GM23338 (cell line): ENCODE results near the gene PAPPA. TPM values are rescaled to one million over a fixed set of nuclear protein-coding genes. Genes with fewer than 3 reads are reported as not detected.

Experiments
- ATAC-seq: fragments of 200-7000 bp; cut with Tn5 transposase; 3 replicates; pipeline ENCODE4 v1.9.1; 2020
- DNase-seq: peaks from one replicate; pipeline ENCODE4 v3.0.0-alpha.2; 2015; ENCODE audit warnings: low spot score
- H2AFZ ChIP-seq: fragments of 200-600 bp; sonication (generic); 2 replicates; pipeline ENCODE4 v1.8.0; 2016; ENCODE audit warnings: antibody characterized with exemption, mild to moderate bottlenecking, moderate library complexity
- H3F3A ChIP-seq: fragments of 200-600 bp; sonication (generic); replicated peaks from 2 replicates; pipeline ENCODE4 v1.8.0; 2017; ENCODE audit warnings: antibody characterized with exemption, mixed run types, low read depth
- H3K27ac ChIP-seq: fragments of 200-600 bp; sonication (generic); 2 replicates; pipeline ENCODE4 v1.6.1; 2016; ENCODE audit warnings: low read depth
- H3K27me3 ChIP-seq: fragments of 200-600 bp; sonication (generic); 2 replicates; pipeline ENCODE4 v1.8.0; 2016; ENCODE audit warnings: mild to moderate bottlenecking, mixed run types, moderate library complexity; ENCODE audit not compliant: insufficient read depth
- H3K36me3 ChIP-seq: fragments of 200-600 bp; sonication (generic); 2 replicates; pipeline ENCODE4 v1.8.0; 2016; ENCODE audit warnings: mild to moderate bottlenecking; ENCODE audit not compliant: insufficient read depth
- H3K4me1 ChIP-seq: fragments of 200-600 bp; sonication (generic); 2 replicates; pipeline ENCODE4 v1.8.0; 2016; ENCODE audit warnings: mild to moderate bottlenecking, moderate library complexity; ENCODE audit not compliant: insufficient read depth
- H3K4me2 ChIP-seq: fragments of 200-600 bp; sonication (generic); 2 replicates; pipeline ENCODE4 v1.7.1; 2017; ENCODE audit warnings: mixed run types
- H3K4me3 ChIP-seq: fragments of 200-600 bp; sonication (generic); 2 replicates; pipeline ENCODE4 v1.6.1; 2016; ENCODE audit warnings: mixed run types
- H3K79me2 ChIP-seq: fragments of 200-600 bp; sonication (generic); replicated peaks from 2 replicates; pipeline ENCODE4 v1.8.0; 2017; ENCODE audit warnings: mild to moderate bottlenecking; ENCODE audit not compliant: insufficient read depth
- H3K9me2 ChIP-seq: fragments of 200-600 bp; sonication (generic); 2 replicates; pipeline ENCODE4 v1.8.0; 2017; ENCODE audit not compliant: insufficient read depth
- H4K20me1 ChIP-seq: fragments of 200-600 bp; sonication (generic); replicated peaks from 2 replicates; pipeline ENCODE4 v1.8.0; 2017; ENCODE audit warnings: mild to moderate bottlenecking; ENCODE audit not compliant: insufficient read depth
- H3K27ac Mint-ChIP-seq: 2 replicates; pipeline ENCODE4 v1.8.0; 2020; ENCODE audit warnings: inconsistent platforms, mild to moderate bottlenecking, moderate library complexity, mixed read lengths
- H3K27me3 Mint-ChIP-seq: 3 replicates; pipeline ENCODE4 v1.8.0; 2022; ENCODE audit warnings: low read depth, mild to moderate bottlenecking, moderate library complexity, mixed read lengths, inconsistent platforms; ENCODE audit not compliant: insufficient read depth, poor library complexity
- H3K36me3 Mint-ChIP-seq: 3 replicates; pipeline ENCODE4 v1.8.0; 2021; ENCODE audit warnings: low read depth, mild to moderate bottlenecking, inconsistent platforms, moderate library complexity, mixed read lengths
- H3K4me1 Mint-ChIP-seq: 3 replicates; pipeline ENCODE4 v1.8.0; 2020; ENCODE audit warnings: mild to moderate bottlenecking, inconsistent platforms, mixed read lengths
- H3K4me3 Mint-ChIP-seq: 3 replicates; pipeline ENCODE4 v1.8.0; 2021; ENCODE audit warnings: moderate library complexity, mild to moderate bottlenecking, inconsistent platforms, mixed read lengths
- H3K9me3 Mint-ChIP-seq: 3 replicates; pipeline ENCODE4 v1.8.0; 2020; ENCODE audit warnings: moderate library complexity, mild to moderate bottlenecking, inconsistent platforms, mixed read lengths
- CREB1 ChIP-seq: fragments of 250-450 bp; sonication (Bioruptor Pico); IDR thresholded peaks from 2 replicates; pipeline ENCODE4 v1.5.0; 2020; ENCODE audit warnings: low read depth, mild to moderate bottlenecking, moderate library complexity
- CTCF ChIP-seq, 2 experiments: fragments of 200-600 bp in 1 of 2; sonication (generic) in 1 of 2; conservative IDR thresholded peaks; 2 replicates each; pipeline versions ENCODE4 v1.5.1 to v1.6.1; 2016 to 2017; ENCODE audit warnings: antibody characterized with exemption in 2 of 2, low read depth in 2 of 2, mild to moderate bottlenecking in 2 of 2, moderate library complexity in 1 of 2
- ETS1 ChIP-seq: IDR thresholded peaks from 2 replicates; pipeline ENCODE4 v1.6.1; 2016; ENCODE audit warnings: antibody characterized with exemption
- EZH2 ChIP-seq: fragments of 200-600 bp; sonication (generic); IDR thresholded peaks from one replicate; pipeline ENCODE4 v1.8.0; 2017; ENCODE audit warnings: antibody characterized with exemption, mild to moderate bottlenecking, low read depth; ENCODE audit not compliant: unreplicated experiment
- EZH2phosphoT487 ChIP-seq: fragments of 200-600 bp; sonication (generic); IDR thresholded peaks from one replicate; pipeline ENCODE4 v1.8.1; 2018; ENCODE audit warnings: antibody characterized with exemption; ENCODE audit not compliant: unreplicated experiment
- JUNB ChIP-seq: IDR thresholded peaks from one replicate; pipeline ENCODE4 v1.6.1; 2016; ENCODE audit warnings: antibody characterized with exemption; ENCODE audit not compliant: unreplicated experiment
- NANOG ChIP-seq: IDR thresholded peaks from 2 replicates; pipeline ENCODE4 v1.6.1; 2016; ENCODE audit warnings: antibody characterized with exemption, borderline replicate concordance
- POLR2AphosphoS5 ChIP-seq: IDR thresholded peaks from 2 replicates; pipeline ENCODE4 v1.6.1; 2016; ENCODE audit warnings: antibody characterized with exemption, low read depth
- REST ChIP-seq: IDR thresholded peaks from one replicate; pipeline ENCODE4 v1.6.1; 2018; ENCODE audit warnings: antibody characterized with exemption; ENCODE audit not compliant: unreplicated experiment
- STAT1 ChIP-seq: IDR thresholded peaks from one replicate; pipeline ENCODE4 v1.6.1; 2016; ENCODE audit warnings: antibody characterized with exemption; ENCODE audit not compliant: unreplicated experiment
- ZNF114 ChIP-seq: fragments of 250-450 bp; sonication (Bioruptor Pico); IDR thresholded peaks from 2 replicates; pipeline ENCODE4 v1.5.0; 2020; ENCODE audit warnings: mild to moderate bottlenecking, moderate library complexity
- ZNF331 ChIP-seq: fragments of 250-450 bp; sonication (Bioruptor Pico); IDR thresholded peaks from 2 replicates; pipeline ENCODE4 v1.5.0; 2020; ENCODE audit warnings: low read depth, mild to moderate bottlenecking, moderate library complexity
- ZNF462 ChIP-seq: fragments of 250-450 bp; sonication (Bioruptor Pico); IDR thresholded peaks from 2 replicates; pipeline ENCODE4 v1.5.0; 2020; ENCODE audit warnings: mild to moderate bottlenecking, moderate library complexity
- polyA plus RNA-seq: library from polyadenylated mRNA; unstranded; fragments of >200 nt; fragmentation: Nextera tagmentation; extraction: Ambion mirVana; gene quantifications from 2 replicates; pipeline ENCODE4 v1.2.1, GENCODE V29; 2016
- total RNA-seq: library from RNA; depleted of rRNA; stranded (reverse); fragments of >200 nt; shearing (Covaris generic); gene quantifications from 2 replicates; pipeline ENCODE4 v1.2.3, GENCODE V29; 2014

Gene PAPPA
- total and polyA plus RNA-seq, 2 experiments from 2014 or later = 0.38 to 0.66 TPM

- H3K79me2 ChIP-seq = no peaks in the 10 kb centered on the region
- Mint-ChIP-seq H3K4me3 (no peak overlapping the region), H3K4me1 (no peaks in the 10 kb centered on the region), H3K27me3 (no peaks in the 10 kb centered on the region), H3K27ac (no peak overlapping the region; the same call in 1 of the 2 replicates), H3K36me3 (peaks cover 14% of the 10 kb centered on the region; the same call in 2 of the 3 replicates), H3K9me3 (no peaks in the 10 kb centered on the region)
- no peaks in the 10 kb centered on the region for H4K20me1 ChIP-seq
- no peaks in the 10 kb centered on the region for H3K27me3 ChIP-seq
- H3K27ac ChIP-seq = no peak overlapping the region
- no peak overlapping the region for H3K4me3 ChIP-seq
- H3K4me2 ChIP-seq = no peak overlapping the region
- DNase-seq (no peak), ATAC-seq (no peak)
- no peaks in the 10 kb centered on the region for H3K4me1 ChIP-seq
- TF ChIP-seq ZNF331 (CRISPR knock-in tag) (no peak), NANOG (no peak), EZH2 (no peak), ZNF114 (CRISPR knock-in tag) (no peak), STAT1 (no peak), POLR2AphosphoS5 (no peak), ETS1 (no peak), JUNB (no peak), CREB1 (CRISPR knock-in tag) (no peak), CTCF (conservative IDR thresholded peaks at IDR 0.05; ENCODE audit: low read depth in 2 of 2) (no peak), EZH2phosphoT487 (no peak), REST (no peak), ZNF462 (CRISPR knock-in tag) (no peak)
- no peak overlapping the region for H2AFZ ChIP-seq
- H3K9me2 ChIP-seq = no peaks in the 10 kb centered on the region
- H3F3A ChIP-seq = no peaks in the 10 kb centered on the region
- no peaks in the 10 kb centered on the region; the same call in 1 of the 2 replicates for H3K36me3 ChIP-seq
Measured at GRCh38 chr9:116442528-116442927, 288.9 kb downstream of the PAPPA start.
